OCI-LY1 (cell line): ENCODE measurements around the gene PPP2R2D.

Source experiments
- H2AFZ ChIP-seq: fragments of 200-600 bp; sonication (generic), shearing (Covaris generic); 2 replicates; pipeline ENCODE4 v1.6.0; 2014; ENCODE audit warnings: antibody characterized with exemption, mild to moderate bottlenecking, low read length
- H3F3A ChIP-seq: fragments of 200-600 bp; sonication (generic), shearing (Covaris generic); 2 replicates; pipeline ENCODE4 v1.6.0; 2014; ENCODE audit warnings: mild to moderate bottlenecking, antibody characterized with exemption, low read length, moderate library complexity; ENCODE audit not compliant: insufficient read depth
- H3K27ac ChIP-seq: fragments of 200-600 bp; sonication (generic); 2 replicates; pipeline ENCODE4 v1.5.1; 2014; ENCODE audit warnings: low read length, mixed run types, mild to moderate bottlenecking, low read depth; ENCODE audit not compliant: poor library complexity, severe bottlenecking
- H3K27me3 ChIP-seq: fragments of 200-600 bp; sonication (generic); 2 replicates; pipeline ENCODE4 v1.6.0; 2014; ENCODE audit warnings: antibody characterized with exemption, mild to moderate bottlenecking, low read length, moderate library complexity; ENCODE audit not compliant: insufficient read depth
- H3K36me3 ChIP-seq: fragments of 200-600 bp; sonication (generic); 2 replicates; pipeline ENCODE4 v1.6.1; 2014; ENCODE audit warnings: mild to moderate bottlenecking, antibody characterized with exemption, low read length, moderate library complexity, mixed read lengths; ENCODE audit not compliant: insufficient read depth
- H3K4me1 ChIP-seq: fragments of 200-600 bp; sonication (generic); 2 replicates; pipeline ENCODE4 v1.5.1; 2014; ENCODE audit warnings: mild to moderate bottlenecking, low read length, moderate library complexity; ENCODE audit not compliant: insufficient read depth, severe bottlenecking
- H3K4me2 ChIP-seq: fragments of 200-600 bp; sonication (generic), shearing (Covaris generic); 2 replicates; pipeline ENCODE4 v1.6.1; 2014; ENCODE audit warnings: low read length
- H3K4me3 ChIP-seq: fragments of 200-600 bp; sonication (generic); 2 replicates; pipeline ENCODE4 v1.5.1; 2014; ENCODE audit warnings: low read length, low read depth, mild to moderate bottlenecking, mixed read lengths; ENCODE audit not compliant: poor library complexity, severe bottlenecking
- H3K79me2 ChIP-seq: fragments of 200-600 bp; shearing (Covaris generic); 2 replicates; pipeline ENCODE4 v1.6.1; 2016; ENCODE audit warnings: mixed run types, low read length, mixed read lengths; ENCODE audit not compliant: insufficient read depth
- H3K9ac ChIP-seq: fragments of 200-600 bp; sonication (generic), shearing (Covaris generic); 2 replicates; pipeline ENCODE4 v1.6.1; 2014; ENCODE audit warnings: mild to moderate bottlenecking, low read length, mixed read lengths
- H3K9me2 ChIP-seq: fragments of 200-600 bp; sonication (generic), shearing (Covaris generic); 2 replicates; pipeline ENCODE4 v1.6.1; 2014; ENCODE audit warnings: low read depth, mild to moderate bottlenecking, low read length, mixed read lengths
- H3K9me3 ChIP-seq: fragments of 200-600 bp; shearing (Covaris generic); 2 replicates; pipeline ENCODE4 v1.6.1; 2014; ENCODE audit warnings: low read length, mixed read lengths
- H4K20me1 ChIP-seq: fragments of 200-600 bp; sonication (generic), shearing (Covaris generic); 2 replicates; pipeline ENCODE4 v1.6.0; 2016; ENCODE audit warnings: mild to moderate bottlenecking, low read length; ENCODE audit not compliant: insufficient read depth
- EZH2 ChIP-seq: fragments of 200-600 bp; sonication (generic), shearing (Covaris generic); IDR thresholded peaks from 2 replicates; pipeline ENCODE4 v1.8.0; 2017; ENCODE audit warnings: borderline replicate concordance, mixed run types, mild to moderate bottlenecking, antibody characterized with exemption, low read length, moderate library complexity, mixed read lengths
- TF ChIP-seq, protein P1 (sequence below): fragments of 200-600 bp; sonication (generic), shearing (Covaris generic); IDR thresholded peaks from 2 replicates; pipeline ENCODE4 v1.5.1; 2017; ENCODE audit warnings: mild to moderate bottlenecking, antibody characterized with exemption, low read length, moderate library complexity, mixed read lengths

Gene PPP2R2D

DNA sequence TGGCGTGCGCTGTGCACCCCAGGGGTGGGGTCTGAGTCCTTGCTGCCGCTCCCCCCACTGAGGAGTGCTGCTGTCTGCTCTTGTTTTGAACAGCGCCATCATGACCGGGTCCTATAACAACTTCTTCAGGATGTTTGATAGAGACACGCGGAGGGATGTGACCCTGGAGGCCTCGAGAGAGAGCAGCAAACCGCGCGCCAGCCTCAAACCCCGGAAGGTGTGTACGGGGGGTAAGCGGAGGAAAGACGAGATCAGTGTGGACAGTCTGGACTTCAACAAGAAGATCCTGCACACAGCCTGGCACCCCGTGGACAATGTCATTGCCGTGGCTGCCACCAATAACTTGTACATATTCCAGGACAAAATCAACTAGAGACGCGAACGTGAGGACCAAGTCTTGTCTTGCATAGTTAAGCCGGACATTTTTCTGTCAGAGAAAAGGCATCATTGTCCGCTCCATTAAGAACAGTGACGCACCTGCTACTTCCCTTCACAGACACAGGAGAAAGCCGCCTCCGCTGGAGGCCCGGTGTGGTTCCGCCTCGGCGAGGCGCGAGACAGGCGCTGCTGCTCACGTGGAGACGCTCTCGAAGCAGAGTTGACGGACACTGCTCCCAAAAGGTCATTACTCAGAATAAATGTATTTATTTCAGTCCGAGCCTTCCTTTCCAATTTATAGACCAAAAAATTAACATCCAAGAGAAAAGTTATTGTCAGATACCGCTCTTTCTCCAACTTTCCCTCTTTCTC lies 55.0 kb downstream of the PPP2R2D start:
- H3K9me3 ChIP-seq, result no peaks in the 10 kb centered on the region
- H4K20me1 ChIP-seq, result no peaks in the 10 kb centered on the region
- peaks cover 67% of the 10 kb centered on the region for H3K36me3 ChIP-seq
- no peaks in the 10 kb centered on the region for H3K79me2 ChIP-seq
- H3K4me3 ChIP-seq, result no peak overlapping the region
- H3K27me3 ChIP-seq, result no peaks in the 10 kb centered on the region
- no peaks in the 10 kb centered on the region for H3F3A ChIP-seq
- TF ChIP-seq, protein P1, sequence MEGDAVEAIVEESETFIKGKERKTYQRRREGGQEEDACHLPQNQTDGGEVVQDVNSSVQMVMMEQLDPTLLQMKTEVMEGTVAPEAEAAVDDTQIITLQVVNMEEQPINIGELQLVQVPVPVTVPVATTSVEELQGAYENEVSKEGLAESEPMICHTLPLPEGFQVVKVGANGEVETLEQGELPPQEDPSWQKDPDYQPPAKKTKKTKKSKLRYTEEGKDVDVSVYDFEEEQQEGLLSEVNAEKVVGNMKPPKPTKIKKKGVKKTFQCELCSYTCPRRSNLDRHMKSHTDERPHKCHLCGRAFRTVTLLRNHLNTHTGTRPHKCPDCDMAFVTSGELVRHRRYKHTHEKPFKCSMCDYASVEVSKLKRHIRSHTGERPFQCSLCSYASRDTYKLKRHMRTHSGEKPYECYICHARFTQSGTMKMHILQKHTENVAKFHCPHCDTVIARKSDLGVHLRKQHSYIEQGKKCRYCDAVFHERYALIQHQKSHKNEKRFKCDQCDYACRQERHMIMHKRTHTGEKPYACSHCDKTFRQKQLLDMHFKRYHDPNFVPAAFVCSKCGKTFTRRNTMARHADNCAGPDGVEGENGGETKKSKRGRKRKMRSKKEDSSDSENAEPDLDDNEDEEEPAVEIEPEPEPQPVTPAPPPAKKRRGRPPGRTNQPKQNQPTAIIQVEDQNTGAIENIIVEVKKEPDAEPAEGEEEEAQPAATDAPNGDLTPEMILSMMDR, result no peak
- no peak for TF ChIP-seq EZH2
- H3K4me2 ChIP-seq, result no peak overlapping the region
- no peaks in the 10 kb centered on the region for H3K4me1 ChIP-seq
- H3K9ac ChIP-seq, result no peak overlapping the region
- no peaks in the 10 kb centered on the region for H3K9me2 ChIP-seq
- H2AFZ ChIP-seq, result no peak overlapping the region
- no peak overlapping the region for H3K27ac ChIP-seq

DNA sequence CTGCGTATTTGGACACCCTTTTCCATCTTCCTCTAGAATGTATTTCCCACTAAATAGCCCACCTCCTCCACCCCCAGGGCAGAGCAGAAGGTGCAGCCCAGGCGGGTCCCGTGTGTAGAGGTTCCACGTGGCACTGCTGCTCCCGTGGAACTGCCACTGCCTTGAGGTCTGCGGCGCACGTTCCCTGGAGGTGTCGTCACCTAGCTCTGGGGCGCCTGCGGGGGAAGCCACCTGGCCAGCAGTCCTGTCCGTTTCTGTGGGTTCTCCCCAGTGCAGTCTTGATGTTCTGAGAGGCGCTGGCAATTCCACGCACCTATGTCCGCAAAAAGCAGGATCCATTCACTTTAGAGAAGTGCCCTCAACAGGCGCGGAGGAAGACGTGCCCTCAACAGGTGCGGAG lies 59.0 kb downstream of the PPP2R2D start:
- H3K9ac ChIP-seq, result no peak overlapping the region
- H3K9me3 ChIP-seq, result no peaks in the 10 kb centered on the region
- H2AFZ ChIP-seq, result no peak overlapping the region
- H3F3A ChIP-seq, result no peaks in the 10 kb centered on the region
- H3K4me1 ChIP-seq, result no peaks in the 10 kb centered on the region
- no peaks in the 10 kb centered on the region for H3K27me3 ChIP-seq
- H3K27ac ChIP-seq, result no peak overlapping the region
- H3K4me2 ChIP-seq, result no peak overlapping the region
- no peaks in the 10 kb centered on the region for H4K20me1 ChIP-seq
- no peaks in the 10 kb centered on the region for H3K79me2 ChIP-seq
- H3K9me2 ChIP-seq, result no peaks in the 10 kb centered on the region
- H3K4me3 ChIP-seq, result no peak overlapping the region
- no peak for TF ChIP-seq EZH2
- TF ChIP-seq, protein P1, result no peak
- H3K36me3 ChIP-seq, result peaks cover 42% of the 10 kb centered on the region

GRCh38 chr10:131960631-131961046 lies 59.8 kb downstream of the PPP2R2D start:
- H3K9me2 ChIP-seq, result no peaks in the 10 kb centered on the region
- H3K9me3 ChIP-seq, result no peaks in the 10 kb centered on the region
- H3F3A ChIP-seq, result no peaks in the 10 kb centered on the region
- no peaks in the 10 kb centered on the region for H4K20me1 ChIP-seq
- no peak overlapping the region for H2AFZ ChIP-seq
- TF ChIP-seq, protein P1, result no peak
- no peak for TF ChIP-seq EZH2
- H3K27me3 ChIP-seq, result no peaks in the 10 kb centered on the region
- H3K27ac ChIP-seq, result no peak overlapping the region
- no peak overlapping the region for H3K4me2 ChIP-seq
- no peak overlapping the region for H3K4me3 ChIP-seq
- H3K4me1 ChIP-seq, result no peaks in the 10 kb centered on the region
- peaks cover 37% of the 10 kb centered on the region for H3K36me3 ChIP-seq
- no peaks in the 10 kb centered on the region for H3K79me2 ChIP-seq
- no peak overlapping the region for H3K9ac ChIP-seq
